HG03103 (cell line): ENCODE results near the gene SLC8A1.

ENCODE experiments used
- ATAC-seq: cut with Tn5 transposase; IDR thresholded peaks from one replicate; pipeline ENCODE4 v1.9.1; 2021; ENCODE audit warnings: low read depth; ENCODE audit not compliant: unreplicated experiment

Gene SLC8A1

GRCh38 chr2:40169856-40170255, 282.0 kb downstream of the SLC8A1 start:
- ATAC-seq, result no peak

GRCh38 chr2:40169430-40169829, 282.5 kb downstream of the SLC8A1 start:
- ATAC-seq, result no peak

GRCh38 chr2:40168546-40168945, 283.3 kb downstream of the SLC8A1 start:
- no peak for ATAC-seq

- ATAC-seq, result no peak
Observed at GRCh38 chr2:40168032-40168431, 283.9 kb downstream of the SLC8A1 start.

GRCh38 chr2:40166006-40166405, 285.9 kb downstream of the SLC8A1 start:
- no peak for ATAC-seq

- ATAC-seq, result no peak
Observed at GRCh38 chr2:40165509-40165844, 286.4 kb downstream of the SLC8A1 start.

GRCh38 chr2:40164736-40165508, 287.0 kb downstream of the SLC8A1 start:
- ATAC-seq, result no peak

GRCh38 chr2:40161986-40162385, 289.9 kb downstream of the SLC8A1 start:
- ATAC-seq, result no peak

- ATAC-seq, result no peak
Observed at GRCh38 chr2:40160751-40161218, 291.1 kb downstream of the SLC8A1 start.

- no peak for ATAC-seq
Observed at GRCh38 chr2:40159333-40159732, 292.6 kb downstream of the SLC8A1 start.

GRCh38 chr2:40158781-40159180, 293.1 kb downstream of the SLC8A1 start:
- no peak for ATAC-seq

GRCh38 chr2:40155728-40156127, 296.2 kb downstream of the SLC8A1 start:
- ATAC-seq, result no peak

- ATAC-seq, result no peak
Observed at GRCh38 chr2:40150266-40150665, 301.6 kb downstream of the SLC8A1 start.

- ATAC-seq, result no peak
Observed at GRCh38 chr2:40148334-40148733, 303.6 kb downstream of the SLC8A1 start.

GRCh38 chr2:40147360-40147759, 304.5 kb downstream of the SLC8A1 start:
- no peak for ATAC-seq

GRCh38 chr2:40144022-40144421, 307.9 kb downstream of the SLC8A1 start:
- no peak for ATAC-seq

- no peak for ATAC-seq
Observed at GRCh38 chr2:40138314-40138713, 313.6 kb downstream of the SLC8A1 start.

GRCh38 chr2:40131081-40131704, 320.7 kb downstream of the SLC8A1 start:
- ATAC-seq, result no peak

GRCh38 chr2:40130251-40130994, 321.5 kb downstream of the SLC8A1 start:
- no peak for ATAC-seq

- no peak for ATAC-seq
Observed at GRCh38 chr2:40129725-40130124, 322.2 kb downstream of the SLC8A1 start.

- no peak for ATAC-seq
Observed at GRCh38 chr2:40128796-40129195, 323.1 kb downstream of the SLC8A1 start.
